Measurements from ENCODE around the gene RAB22A. TPM values are rescaled to one million over a fixed set of nuclear protein-coding genes. Genes with fewer than 3 reads are reported as not detected.

The RAB22A gene
- total and polyA plus RNA-seq, 9 of the 15 experiments (the other 6 are each of a cell fraction or from before 2014, with no cell fraction given), result 1.1 to 8.0 (median 6.7) TPM

GRCh38 chr20:58407966-58408557 lies 98.5 kb downstream of the RAB22A start:
- Histone ChIP-seq H3K27me3 (ENCODE audit: control insufficient read depth in 2 of 2, insufficient read depth in 2 of 2, low read length in 2 of 2) (no peaks in the 10 kb centered on the region), H3K4me3 (no peak overlapping the region), H3K9me3 (replicated peaks; ENCODE audit: control insufficient read depth, insufficient read depth, low read depth, low read length) (no peaks in the 10 kb centered on the region), H3K4me1 (replicated peaks in 1 of 2; ENCODE audit: control insufficient read depth in 2 of 2, insufficient read depth in 2 of 2, low read length in 2 of 2) (peaks cover 3 to 19% of the 10 kb centered on the region in 2 experiments; a peak in 4 of 5 replicates), H3K79me2 (ENCODE audit: control insufficient read depth, insufficient read depth, low read length) (peaks cover 98% of the 10 kb centered on the region), H3K9ac (ENCODE audit: insufficient read depth in 1 of 2, low read depth in 2 of 2, low read length in 2 of 2) (no peak overlapping the region), H2AFZ (ENCODE audit: low read depth, low read length) (no peak overlapping the region), H3K4me2 (ENCODE audit: insufficient read depth, low read length) (no peak overlapping the region), H3K36me3 (ENCODE audit: control insufficient read depth, insufficient read depth, low read length) (peaks cover 9% of the 10 kb centered on the region; the same call in 2 of the 3 replicates), H4K20me1 (replicated peaks; ENCODE audit: control insufficient read depth, insufficient read depth, low read length) (peaks cover 26% of the 10 kb centered on the region), H3K9me1 (ENCODE audit: control insufficient read depth, insufficient read depth, low read length) (no peaks in the 10 kb centered on the region), H3K27ac (ENCODE audit: extremely low read depth, low read depth, low read length) (peak overlapping the region; percentile 66)
- WGBS (ENCODE audit: insufficient coverage, low coverage, missing lambda C conversion rate), result 60% methylated on average over 2 of the region's 2 CpGs
- intact Hi-C loops (cut with micrococcal nuclease), result no loop called here
- TF ChIP-seq TBP (optimal IDR thresholded peaks at IDR 0.05; ENCODE audit: low read depth, low read length) (no peak), NR2C1 (IDR thresholded peaks at IDR 0.05) (peak; percentile 9; the same call in 1 of the 2 replicates), NR2C1 (tag; IDR thresholded peaks at IDR 0.05) (no peak), MYNN (IDR thresholded peaks at IDR 0.05) (peak; percentile 78), MYNN (CRISPR knock-in tag; IDR thresholded peaks at IDR 0.05) (no peak)
- CTCF ChIA-PET (ENCODE audit: low intra/inter-chr PET ratio), result no interaction called here
- in situ Hi-C loops (cut with MboI), result no loop called here
- no peak for FAIRE-seq
- DNase-seq (ENCODE audit: extremely low read depth in 1 of 4, low spot score in 3 of 4), result no peak
- POLR2A ChIA-PET, result interaction anchor here (0.6 to 1.4 kb wide), 3 partner anchors 11 to 25 kb away, joined by 3 to 4 read pairs (median 4); no protein-coding TSS in a partner anchor
- ATAC-seq, result no peak
- no TSS peak for BruUV-seq (replicated peaks)

GRCh38 chr20:58408603-58409246 lies 99.2 kb downstream of the RAB22A start:
- in situ Hi-C loops (cut with MboI) (no loop called here), intact Hi-C loops (cut with micrococcal nuclease) (no loop called here)
- 63% methylated on average over 3 of the region's 3 CpGs for WGBS (ENCODE audit: insufficient coverage, low coverage, missing lambda C conversion rate)
- H3K79me2 ChIP-seq (ENCODE audit: control insufficient read depth, insufficient read depth, low read length), result peaks cover 91% of the 10 kb centered on the region
- H3K9me1 ChIP-seq (ENCODE audit: control insufficient read depth, insufficient read depth, low read length), result no peaks in the 10 kb centered on the region
- POLR2A ChIA-PET, result interaction anchor here (0.6 to 1.4 kb wide), 3 partner anchors 10 to 24 kb away, joined by 3 to 4 read pairs (median 4); no protein-coding TSS in a partner anchor
- peaks cover 3 to 19% of the 10 kb centered on the region in 2 experiments; a peak in 4 of 5 replicates for H3K4me1 ChIP-seq (replicated peaks in 1 of 2; ENCODE audit: control insufficient read depth in 2 of 2, insufficient read depth in 2 of 2, low read length in 2 of 2)
- ATAC-seq (no peak), FAIRE-seq (no peak), DNase-seq (ENCODE audit: extremely low read depth in 1 of 4, low spot score in 3 of 4) (no peak)
- no peaks in the 10 kb centered on the region for H3K27me3 ChIP-seq (ENCODE audit: control insufficient read depth in 2 of 2, insufficient read depth in 2 of 2, low read length in 2 of 2)
- H3K36me3 ChIP-seq (ENCODE audit: control insufficient read depth, insufficient read depth, low read length), result peaks cover 7% of the 10 kb centered on the region; the same call in 2 of the 3 replicates
- BruUV-seq (replicated peaks), result no TSS peak
- no peak overlapping the region for H3K4me3 ChIP-seq
- H3K9ac ChIP-seq (ENCODE audit: insufficient read depth in 1 of 2, low read depth in 2 of 2, low read length in 2 of 2), result no peak overlapping the region
- H3K9me3 ChIP-seq (replicated peaks; ENCODE audit: control insufficient read depth, insufficient read depth, low read depth, low read length), result no peaks in the 10 kb centered on the region
- H3K4me2 ChIP-seq (ENCODE audit: insufficient read depth, low read length), result no peak overlapping the region
- H2AFZ ChIP-seq (ENCODE audit: low read depth, low read length), result no peak overlapping the region
- CTCF ChIA-PET (ENCODE audit: low intra/inter-chr PET ratio), result no interaction called here
- H4K20me1 ChIP-seq (replicated peaks; ENCODE audit: control insufficient read depth, insufficient read depth, low read length), result peaks cover 20% of the 10 kb centered on the region
- H3K27ac ChIP-seq (ENCODE audit: extremely low read depth, low read depth, low read length), result no peak overlapping the region
- TF ChIP-seq NUFIP1 (IDR thresholded peaks at IDR 0.05; ENCODE audit: partially characterized antibody), result no peak
- no peak for TF ChIP-seq KAT2B (IDR thresholded peaks at IDR 0.05; ENCODE audit: low read depth, low read length)
- TF ChIP-seq ZNF133 (CRISPR knock-in tag; IDR thresholded peaks at IDR 0.05), result no peak
- no peak for TF ChIP-seq FOXA1 (IDR thresholded peaks at IDR 0.05; ENCODE audit: borderline replicate concordance)
- no peak for TF ChIP-seq ZNF395 (CRISPR knock-in tag; IDR thresholded peaks at IDR 0.05)
- TF ChIP-seq SIN3B (IDR thresholded peaks at IDR 0.05; ENCODE audit: low read depth), result no peak
- no peak for TF ChIP-seq CBX3 (IDR thresholded peaks at IDR 0.05; ENCODE audit: borderline replicate concordance in 1 of 2, low read length in 2 of 2)
- TF ChIP-seq SMARCC2 (IDR thresholded peaks at IDR 0.05; ENCODE audit: low read depth), result no peak
